ENCODE measurements around the gene PHKB. TPM values are rescaled to one million over a fixed set of nuclear protein-coding genes. Genes with fewer than 3 reads are reported as not detected.

The PHKB gene
- total RNA-seq, 1 experiment from 2014 or later = 38.8 TPM

GRCh38 chr16:47476654-47477345, 15.7 kb downstream of the PHKB start:
- Histone ChIP-seq H3K18ac (ENCODE audit: insufficient read length, low read depth, low read length) (no peak overlapping the region), H2BK12ac (ENCODE audit: insufficient read length, low read depth, low read length) (no peak overlapping the region), H3K4me1 (ENCODE audit: insufficient read depth, low read length) (no peaks in the 10 kb centered on the region), H3K27ac (ENCODE audit: insufficient read length, low read depth, low read length) (no peak overlapping the region), H4K20me1 (ENCODE audit: control insufficient read depth, insufficient read depth, insufficient read length) (no peaks in the 10 kb centered on the region), H2BK120ac (ENCODE audit: low read depth, low read length, poor library complexity, severe bottlenecking) (no peak overlapping the region), H3K23me2 (ENCODE audit: insufficient read length, low read depth, low read length, poor library complexity, severe bottlenecking) (no peaks in the 10 kb centered on the region), H3K79me1 (ENCODE audit: insufficient read depth, low read depth, low read length, poor library complexity, severe bottlenecking) (no peaks in the 10 kb centered on the region), H2BK5ac (ENCODE audit: insufficient read length, low read length) (no peak overlapping the region), H4K91ac (ENCODE audit: insufficient read length, low read depth, low read length) (no peak overlapping the region), H3K9me3 (ENCODE audit: control insufficient read depth, low read depth, low read length) (no peaks in the 10 kb centered on the region), H2AFZ (ENCODE audit: low read length) (no peak overlapping the region), H2BK20ac (ENCODE audit: low read depth, low read length, poor library complexity, severe bottlenecking) (no peak overlapping the region), H2BK15ac (ENCODE audit: low read depth, low read length) (no peak overlapping the region), H3K4ac (ENCODE audit: low read depth, low read length) (no peak overlapping the region), H3T11ph (ENCODE audit: low read length) (no peak overlapping the region), H3K23ac (ENCODE audit: insufficient read length, low read depth, low read length) (no peak overlapping the region), H4K8ac (replicated peaks; ENCODE audit: insufficient read length, low read depth, low read length) (no peak overlapping the region), H3K14ac (ENCODE audit: insufficient read depth, low read length) (no peak overlapping the region), H3K79me2 (ENCODE audit: insufficient read depth, low read length) (no peaks in the 10 kb centered on the region), H3K4me2 (ENCODE audit: insufficient read depth, insufficient read length, low read length) (no peak overlapping the region), H3K9ac (ENCODE audit: extremely low read depth, insufficient read length, low read length) (no peak overlapping the region), H3K56ac (ENCODE audit: insufficient read length, low read depth, low read length) (no peak overlapping the region), H4K5ac (ENCODE audit: insufficient read length, low read depth, low read length) (no peak overlapping the region), H3K27me3 (ENCODE audit: insufficient read depth, low read length) (no peaks in the 10 kb centered on the region), H2AK5ac (ENCODE audit: insufficient read length, low read length) (no peak overlapping the region)
- H3K4me1 Mint-ChIP-seq = peaks cover 0 to 7% of the 10 kb centered on the region in 2 experiments; a peak in 2 of 4 replicates
- TF ChIP-seq CTCF (conservative IDR thresholded peaks at IDR 0.05) = no peak
- no peak for DNase-seq
- H3K27ac Mint-ChIP-seq = no peak overlapping the region
- H3K9me3 Mint-ChIP-seq = no peaks in the 10 kb centered on the region
- no peaks in the 10 kb centered on the region for H3K27me3 Mint-ChIP-seq (ENCODE audit: low read depth)
- no peaks in the 10 kb centered on the region for H3K36me3 Mint-ChIP-seq (ENCODE audit: insufficient read depth in 1 of 3, low read depth in 3 of 3)
- H3K4me3 Mint-ChIP-seq = no peak overlapping the region
